HG02943 (cell line): ENCODE results near the gene LAMA5.

Experiments used
- ATAC-seq: cut with Tn5 transposase; IDR thresholded peaks from one replicate; pipeline ENCODE4 v1.9.1; 2021; ENCODE audit warnings: mild to moderate bottlenecking, low read depth, moderate library complexity; ENCODE audit not compliant: unreplicated experiment

The LAMA5 gene

DNA sequence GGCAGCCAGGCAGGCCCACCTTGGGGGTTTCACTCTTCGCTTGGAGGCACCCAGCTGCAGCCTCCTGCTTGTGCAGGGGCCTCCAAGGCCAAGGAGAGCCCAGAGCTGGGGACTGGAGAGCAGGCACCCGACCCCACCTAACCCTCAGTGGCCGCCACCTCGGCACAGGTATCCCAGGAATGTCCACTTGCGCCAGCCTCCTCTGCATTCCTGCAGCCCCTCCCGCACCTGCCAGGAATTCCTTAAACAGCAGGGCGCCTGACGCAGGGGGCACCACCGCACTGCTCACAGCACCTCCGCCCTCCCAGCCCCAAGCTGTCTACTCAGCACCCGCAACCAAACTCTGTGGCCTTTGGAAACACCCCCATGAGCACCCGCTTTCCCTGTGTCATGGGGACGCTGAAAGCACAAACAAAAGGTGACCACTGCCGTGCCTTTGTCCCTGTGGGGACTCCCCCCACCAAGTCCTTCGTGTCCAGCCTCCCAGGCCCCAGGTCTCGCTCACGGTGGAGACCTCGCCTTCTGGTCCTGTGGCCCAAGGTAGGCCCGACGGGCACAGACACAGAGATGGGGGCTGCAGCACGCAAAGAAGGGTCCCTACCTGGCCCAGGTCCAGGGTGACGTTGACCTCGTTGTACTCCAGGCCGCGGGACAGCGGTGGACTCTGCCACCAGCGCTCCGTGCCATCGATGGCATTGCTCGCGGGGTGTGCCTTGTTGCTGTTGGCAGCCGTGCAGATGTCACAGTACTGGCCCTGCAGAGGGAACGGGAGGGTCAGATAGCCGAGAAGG is 5.1 kb downstream of the LAMA5 start:
- ATAC-seq: no peak

DNA sequence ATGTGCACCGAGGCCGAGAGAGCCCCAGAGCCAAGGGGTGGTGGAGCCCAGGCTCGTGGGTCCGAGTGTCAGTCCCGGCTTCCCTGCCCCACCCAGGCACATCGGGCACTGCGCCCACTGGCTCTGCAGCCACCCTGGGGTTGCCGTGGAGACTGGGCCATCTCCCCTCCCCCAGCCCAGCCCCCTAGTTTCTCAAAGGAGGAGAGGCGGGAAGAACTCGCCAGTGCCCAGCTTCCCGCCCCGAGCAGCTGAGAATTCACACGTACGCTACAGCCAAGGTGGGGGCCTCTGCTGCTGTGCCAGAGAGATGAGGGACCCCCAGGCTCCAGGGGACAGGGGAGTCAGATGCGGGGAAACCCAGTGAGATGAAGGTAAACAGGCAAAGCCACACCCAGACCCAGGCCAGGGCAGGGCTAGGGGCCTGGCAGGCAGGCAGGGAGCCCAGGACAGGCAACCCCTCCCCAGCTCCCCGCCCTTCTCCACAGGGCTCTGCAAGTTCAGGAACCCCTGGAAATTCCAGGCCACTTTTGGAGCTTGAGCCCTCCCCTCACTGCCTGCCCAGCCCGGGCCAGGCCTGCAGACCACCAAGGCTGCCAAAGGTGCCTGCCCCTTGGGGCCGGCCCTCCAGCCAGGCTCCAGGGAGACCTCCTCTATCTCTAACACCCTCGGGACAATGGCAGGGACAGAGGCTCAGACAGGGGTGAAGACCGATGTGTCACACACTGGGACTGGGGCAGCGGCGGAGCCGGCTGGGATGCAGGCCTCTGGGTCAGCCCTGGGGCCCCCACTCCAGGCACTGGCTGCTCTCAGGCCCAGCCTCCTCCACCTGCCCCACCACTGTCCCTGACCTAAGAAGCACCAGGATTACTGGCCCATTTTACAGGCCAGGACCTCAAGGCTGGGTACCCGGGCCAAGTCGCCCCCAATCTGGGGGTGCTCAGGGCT is 6.0 kb downstream of the LAMA5 start:
- ATAC-seq: no peak

DNA sequence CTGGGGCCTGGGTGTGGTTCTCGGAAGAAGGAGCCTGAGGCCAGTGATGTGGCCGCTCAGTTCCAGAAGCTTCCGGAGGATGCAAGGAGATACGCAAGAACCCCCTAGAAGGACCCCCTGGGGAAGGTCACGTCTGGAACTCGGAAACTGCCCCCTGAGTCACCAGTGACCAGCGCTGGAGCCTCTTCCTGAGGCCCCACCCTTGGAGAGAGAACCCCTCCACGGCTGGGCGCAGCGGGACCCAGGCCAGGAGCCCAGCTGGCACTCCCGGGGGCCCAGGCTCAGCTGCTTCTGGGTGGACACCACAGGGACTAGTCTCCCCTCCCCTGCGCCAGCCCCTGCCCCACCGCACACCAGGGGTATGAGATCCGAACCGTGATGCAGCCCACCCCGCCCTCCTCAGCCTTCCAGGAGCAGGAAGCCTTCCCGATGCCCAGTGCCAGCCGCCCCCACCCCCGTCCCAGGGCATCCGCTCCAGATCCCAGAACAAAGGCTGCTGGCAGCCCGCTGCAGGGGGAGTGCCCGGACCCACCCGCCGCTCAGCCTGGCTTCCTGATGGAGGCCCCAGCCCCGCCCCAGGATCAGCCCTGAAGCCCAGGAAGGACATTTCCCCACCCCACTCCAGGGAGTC is 7.5 kb downstream of the LAMA5 start:
- ATAC-seq: no peak

DNA sequence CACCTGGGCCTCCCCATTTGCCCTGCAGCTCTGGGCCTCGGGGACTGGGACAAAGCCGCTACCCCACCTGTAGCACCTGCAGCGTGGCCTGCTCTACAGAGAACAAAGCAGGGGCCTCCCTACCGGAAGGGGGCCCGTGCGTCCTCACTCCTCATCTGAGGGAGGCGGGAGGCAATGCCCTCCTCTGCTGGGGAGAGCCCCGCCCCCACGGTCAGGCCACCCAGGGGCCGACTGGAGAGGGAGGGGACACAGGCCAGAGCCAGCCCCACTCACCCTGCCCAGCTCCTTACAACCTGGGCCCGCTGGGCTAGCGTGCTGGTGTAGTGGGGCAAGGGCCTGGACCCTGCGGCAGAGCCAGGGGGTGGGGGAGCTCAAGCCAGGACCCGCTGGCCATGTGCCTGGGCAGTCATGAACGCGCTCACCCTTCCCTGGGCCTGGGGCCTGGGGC is 8.0 kb downstream of the LAMA5 start:
- no peak for ATAC-seq

DNA sequence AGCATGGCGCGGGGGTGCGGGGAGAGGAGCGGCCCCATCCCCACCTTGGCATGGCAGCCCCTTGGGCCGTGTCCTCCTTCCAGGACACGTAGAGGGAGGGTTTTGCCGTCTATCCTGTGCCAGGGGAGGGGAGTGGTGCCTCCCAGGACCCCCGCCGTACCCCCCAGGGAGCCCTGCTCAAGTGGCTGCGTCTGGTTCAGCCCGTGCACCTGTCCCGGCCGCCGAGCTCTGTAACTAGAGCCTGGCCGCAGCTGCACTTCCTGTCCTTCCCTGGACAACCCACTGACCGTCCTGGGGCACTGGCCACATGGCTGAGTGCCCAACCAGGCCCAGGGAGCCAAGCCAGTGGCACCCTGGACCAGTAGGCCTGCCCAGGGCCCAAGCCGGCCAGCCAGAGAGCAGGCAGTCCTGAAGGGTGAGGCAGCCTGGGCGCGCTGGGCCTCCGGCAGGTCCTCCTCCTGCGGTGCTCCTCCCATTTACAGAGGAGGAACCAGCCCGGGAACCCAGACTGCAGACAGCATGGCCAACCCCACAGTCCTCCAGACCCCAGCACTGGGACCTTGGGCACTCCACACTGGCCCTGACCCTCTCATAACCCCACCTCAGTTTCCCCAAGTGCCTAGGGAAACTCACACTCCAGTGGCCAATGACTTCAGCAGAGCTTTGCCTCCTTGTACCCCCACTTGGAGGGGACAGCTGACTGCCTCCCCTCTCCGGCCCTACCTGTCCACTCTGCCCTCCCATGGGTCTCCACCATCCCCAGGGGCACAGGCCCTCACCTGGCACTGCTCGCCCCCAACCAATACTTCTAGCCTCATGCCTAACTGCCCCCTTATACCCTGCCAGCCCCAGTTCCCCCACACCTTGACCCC is 8.7 kb downstream of the LAMA5 start:
- ATAC-seq: no peak

DNA sequence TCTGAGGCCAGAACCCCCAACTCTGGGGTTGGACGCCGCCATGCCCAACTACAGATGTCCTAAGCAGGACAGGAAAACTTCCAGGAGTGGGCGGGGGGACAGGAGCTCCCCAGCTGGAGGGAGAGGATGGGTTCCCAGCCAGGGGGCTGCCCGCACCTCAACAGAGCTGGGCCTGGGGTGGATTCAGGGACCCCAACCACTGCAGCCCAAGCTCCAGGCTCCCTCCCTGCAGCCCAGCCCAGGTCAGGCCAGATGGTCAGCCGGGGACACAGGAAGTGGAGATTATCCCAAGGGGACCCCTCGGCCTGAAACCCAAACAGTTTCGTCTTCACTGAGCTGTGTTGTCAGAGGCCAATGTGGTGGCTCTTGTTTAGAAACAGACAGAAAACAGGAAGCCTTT is 9.4 kb downstream of the LAMA5 start:
- ATAC-seq: no peak

DNA sequence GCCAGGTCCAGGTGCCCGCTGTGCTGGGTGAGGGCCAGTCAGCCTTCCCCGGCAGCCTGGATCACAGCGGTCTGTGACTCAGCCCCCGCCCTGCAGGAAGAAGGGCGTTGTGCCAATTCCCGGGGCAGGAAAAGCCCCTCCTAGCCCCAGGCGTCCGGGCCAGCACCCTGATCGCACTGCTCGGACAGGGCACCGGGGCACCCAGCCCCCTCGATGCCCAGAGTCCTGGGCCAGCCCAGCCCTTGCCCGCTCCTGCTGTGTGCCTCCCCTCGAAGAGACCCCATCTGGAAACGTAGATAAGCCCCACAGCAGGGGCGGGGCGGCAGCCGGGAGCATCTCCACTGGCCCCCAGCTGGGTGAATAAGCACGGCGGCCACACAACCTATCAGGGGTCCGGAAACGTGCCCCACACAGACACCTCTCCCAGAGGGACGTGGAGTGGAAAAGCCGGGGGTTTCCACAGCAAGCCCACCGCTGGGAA is 9.9 kb downstream of the LAMA5 start:
- no peak for ATAC-seq

DNA sequence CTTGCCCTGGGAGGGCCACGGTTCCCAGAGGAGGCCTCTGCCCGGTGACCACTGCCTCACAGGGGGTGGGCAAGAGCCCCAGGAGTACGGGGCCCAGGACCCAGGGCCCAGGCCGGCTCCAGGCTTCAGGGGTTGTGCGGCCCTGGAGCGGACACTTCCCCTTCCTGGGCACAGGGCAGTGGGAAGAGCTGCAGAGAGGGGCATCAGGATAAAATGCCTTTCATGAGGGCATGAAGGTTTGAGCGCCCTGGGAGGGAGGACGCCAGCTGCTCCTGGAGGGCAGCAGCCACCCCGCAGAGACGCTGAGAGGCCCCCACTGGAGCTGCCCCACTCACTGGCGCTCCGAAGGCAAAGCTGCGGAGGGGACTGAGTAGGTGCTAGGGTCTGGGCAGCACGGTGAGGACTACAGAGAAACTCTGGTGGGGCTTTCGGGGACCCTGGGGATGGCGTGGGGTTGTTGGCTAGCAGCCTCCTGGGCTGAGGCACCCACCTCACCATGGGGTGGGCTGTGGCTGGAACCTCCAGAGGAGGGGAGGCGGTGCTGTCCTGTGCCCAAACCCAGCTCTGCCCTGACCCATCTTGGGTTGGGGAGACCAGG is 10.4 kb downstream of the LAMA5 start:
- ATAC-seq: no peak

DNA sequence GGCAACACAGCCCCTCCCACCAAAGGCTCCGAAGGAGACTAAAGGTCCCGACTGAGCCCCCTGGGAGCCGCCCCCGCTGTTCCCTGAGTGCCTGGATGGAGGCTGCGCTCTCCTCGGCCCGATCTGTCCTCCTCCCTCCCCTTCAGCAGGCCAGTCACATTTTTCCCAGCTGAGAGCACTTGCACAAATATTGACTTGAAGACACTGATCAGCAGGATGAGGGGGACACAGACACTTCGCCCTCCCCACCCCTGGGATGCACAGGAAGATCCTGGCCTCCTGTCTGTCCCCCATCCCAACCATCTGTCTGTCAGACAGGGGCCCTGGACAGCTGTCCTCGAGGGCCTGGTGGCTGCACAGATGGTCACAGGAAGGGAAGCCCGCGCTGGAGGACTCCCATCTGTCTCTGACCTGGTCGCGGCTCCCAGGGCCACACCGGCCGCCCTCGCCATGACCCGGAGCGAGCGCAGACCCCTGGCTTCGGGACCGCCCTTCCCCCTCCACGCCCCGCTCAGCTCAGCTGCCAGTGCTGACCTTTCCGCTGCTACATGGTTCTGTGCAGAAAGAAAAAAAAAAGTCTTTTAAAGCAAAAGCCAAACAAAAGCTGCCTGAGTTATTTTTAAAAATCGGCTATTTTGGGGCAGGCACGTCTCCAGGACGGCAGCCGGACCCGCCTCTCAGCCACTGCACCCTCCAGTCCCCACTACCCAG is 11.1 kb downstream of the LAMA5 start:
- ATAC-seq: no peak

DNA sequence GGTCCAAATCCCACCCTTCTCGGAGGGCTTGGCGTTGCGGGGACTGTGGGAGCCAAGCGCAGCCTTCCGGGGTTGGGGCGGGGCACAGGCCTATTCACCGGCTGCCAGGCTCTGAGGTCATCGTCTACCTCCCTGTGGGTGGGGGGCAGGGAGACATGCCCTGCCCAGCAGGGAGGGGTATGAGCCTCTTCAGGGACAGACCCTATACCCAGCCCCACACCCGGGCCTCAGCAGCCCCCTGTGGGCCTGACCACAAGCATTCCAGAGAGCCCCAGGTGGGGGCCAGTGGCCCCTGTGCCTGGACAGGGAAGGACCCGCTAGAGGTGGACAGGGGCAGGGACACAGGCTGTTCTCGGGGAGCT is 11.6 kb downstream of the LAMA5 start:
- ATAC-seq: no peak

DNA sequence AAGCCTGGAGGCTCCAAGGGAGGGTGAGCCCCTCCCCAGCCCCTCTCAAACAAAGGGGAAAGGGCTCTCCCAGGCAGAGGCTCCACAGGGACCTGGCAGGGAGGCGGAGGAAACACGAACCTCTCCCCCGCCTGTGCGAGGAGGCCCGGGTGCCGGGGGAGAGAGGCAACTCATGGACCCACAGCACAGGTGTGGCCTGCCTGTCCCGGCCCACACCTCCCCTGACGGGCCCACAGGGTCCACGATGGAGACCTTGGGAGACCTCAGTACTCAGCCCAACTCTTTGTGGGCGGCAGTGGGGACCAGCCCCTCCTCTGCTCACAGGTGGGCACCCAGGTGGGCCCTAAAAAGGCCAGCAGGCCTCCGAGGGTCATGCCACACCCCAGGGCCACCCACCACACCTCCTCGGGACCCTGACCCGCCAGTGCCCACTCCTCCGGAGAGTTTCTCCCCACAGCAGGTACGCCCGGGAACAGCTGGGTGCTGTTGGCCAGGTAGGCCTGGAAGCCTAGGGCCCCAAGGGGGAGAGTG is 12.2 kb downstream of the LAMA5 start:
- ATAC-seq: no peak

DNA sequence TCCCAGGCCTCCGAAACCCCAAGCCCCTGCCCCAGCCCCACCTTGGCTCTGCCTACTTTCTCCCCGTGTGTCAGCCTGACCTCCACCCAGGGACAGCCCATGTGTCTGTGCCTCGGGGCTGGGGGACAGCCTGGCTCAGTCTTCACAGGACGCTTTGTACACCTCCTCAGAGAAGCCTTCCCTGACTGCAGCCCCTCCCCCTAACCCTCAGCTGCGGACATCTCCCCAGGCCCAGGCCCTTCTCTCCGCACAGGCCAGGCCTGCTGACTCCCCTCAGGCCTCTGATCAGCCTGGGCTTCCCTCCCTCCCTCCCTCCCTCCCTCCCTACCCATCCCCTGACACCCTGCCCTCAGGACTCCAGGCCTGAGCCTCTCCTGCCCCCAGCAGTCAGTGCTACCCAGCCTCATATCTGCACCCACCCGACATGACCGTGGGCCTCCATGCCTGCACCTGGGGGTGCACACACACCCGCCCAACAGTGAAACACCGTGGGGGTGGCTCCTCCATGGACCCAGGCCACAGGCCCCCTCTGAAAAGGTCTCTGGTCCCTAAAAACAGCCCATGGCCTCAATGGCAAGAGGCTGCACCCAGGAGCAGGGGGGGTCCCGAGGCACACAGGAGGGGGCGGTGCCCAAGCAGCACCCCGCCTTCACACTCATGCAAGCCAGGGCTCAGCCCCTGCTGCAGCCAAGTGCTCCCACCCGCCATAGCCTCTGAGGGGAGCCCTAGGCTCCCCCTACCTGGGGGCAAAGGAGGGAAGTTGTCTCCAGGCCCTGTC is 12.9 kb downstream of the LAMA5 start:
- ATAC-seq: no peak

DNA sequence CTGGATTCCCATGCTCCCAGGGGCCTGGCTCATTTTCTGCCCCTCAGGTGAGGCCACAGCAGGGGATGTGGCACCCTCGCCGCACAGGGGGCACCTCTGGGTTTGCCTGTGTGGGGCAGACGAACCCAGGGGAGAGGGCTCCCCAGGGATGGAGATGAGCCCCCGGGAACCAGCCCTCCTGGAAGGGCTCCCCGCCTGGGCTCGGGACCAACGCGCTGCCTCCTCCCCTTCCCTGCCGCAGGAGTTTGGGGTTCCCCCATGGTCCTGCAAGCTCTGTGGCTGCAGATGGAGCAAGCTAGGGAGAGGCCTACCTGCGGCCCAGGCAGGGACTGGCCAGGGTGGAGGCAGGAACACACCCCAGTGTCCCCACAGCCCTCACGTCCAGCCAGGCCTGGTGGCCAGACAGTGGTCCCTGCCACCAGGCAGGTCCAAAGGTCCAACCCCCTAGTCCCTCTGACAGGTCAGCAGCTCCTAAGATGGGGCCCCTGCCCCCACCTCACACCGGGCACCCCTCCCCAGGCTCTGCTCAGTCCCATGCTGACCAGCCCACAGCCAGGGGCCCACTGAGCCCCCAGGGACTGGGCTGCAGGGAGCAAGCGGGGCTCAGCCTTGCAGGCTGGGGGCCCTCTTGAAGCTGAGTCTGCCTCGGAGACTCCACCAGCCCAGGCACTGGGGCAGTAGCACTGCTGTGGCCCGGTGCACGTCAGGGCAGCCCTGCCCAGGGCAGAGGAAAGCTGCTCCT is 13.7 kb downstream of the LAMA5 start:
- no peak for ATAC-seq

DNA sequence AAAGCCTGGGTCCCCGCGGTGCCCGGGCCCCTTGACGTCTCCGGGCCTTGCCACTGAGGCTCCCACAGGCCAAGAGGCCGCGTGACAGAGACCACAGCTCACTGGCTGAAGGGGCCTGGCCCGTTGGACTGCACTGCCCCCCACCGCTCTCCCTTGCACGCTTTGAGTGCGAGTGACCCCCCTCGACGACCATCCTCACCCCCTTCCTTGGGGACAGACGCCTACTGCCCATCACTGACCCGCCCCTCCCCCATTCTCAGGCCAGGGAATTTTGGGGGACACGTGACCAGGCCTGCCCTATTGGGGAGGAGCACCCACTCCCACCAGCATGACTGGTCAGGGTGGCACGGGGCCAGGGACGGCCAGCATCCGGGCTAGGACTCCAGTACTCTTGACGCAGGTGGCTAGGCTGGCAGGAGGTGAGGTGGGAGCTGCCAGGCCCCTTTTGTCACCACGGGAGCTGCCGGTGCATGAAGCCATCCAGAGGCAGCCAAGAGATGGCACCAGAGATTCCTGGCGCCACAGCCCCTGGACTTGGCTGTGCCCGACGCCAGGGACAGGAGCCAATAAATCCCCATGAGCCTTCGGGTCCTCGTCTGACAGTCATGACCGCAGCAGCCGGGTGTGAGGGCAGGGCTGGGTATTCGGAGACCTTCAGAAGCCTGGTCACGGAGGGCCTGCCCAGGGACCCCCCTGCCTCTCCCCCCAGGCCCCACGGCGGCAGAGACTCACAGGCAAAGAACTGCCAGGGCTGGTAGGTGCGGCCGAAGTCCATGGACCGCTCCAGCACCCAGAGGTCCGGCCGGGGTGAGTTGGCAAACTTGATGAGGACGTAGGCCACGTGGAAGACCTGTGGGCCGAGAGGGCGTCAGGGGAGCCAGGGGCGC is 14.5 kb downstream of the LAMA5 start:
- ATAC-seq: no peak

DNA sequence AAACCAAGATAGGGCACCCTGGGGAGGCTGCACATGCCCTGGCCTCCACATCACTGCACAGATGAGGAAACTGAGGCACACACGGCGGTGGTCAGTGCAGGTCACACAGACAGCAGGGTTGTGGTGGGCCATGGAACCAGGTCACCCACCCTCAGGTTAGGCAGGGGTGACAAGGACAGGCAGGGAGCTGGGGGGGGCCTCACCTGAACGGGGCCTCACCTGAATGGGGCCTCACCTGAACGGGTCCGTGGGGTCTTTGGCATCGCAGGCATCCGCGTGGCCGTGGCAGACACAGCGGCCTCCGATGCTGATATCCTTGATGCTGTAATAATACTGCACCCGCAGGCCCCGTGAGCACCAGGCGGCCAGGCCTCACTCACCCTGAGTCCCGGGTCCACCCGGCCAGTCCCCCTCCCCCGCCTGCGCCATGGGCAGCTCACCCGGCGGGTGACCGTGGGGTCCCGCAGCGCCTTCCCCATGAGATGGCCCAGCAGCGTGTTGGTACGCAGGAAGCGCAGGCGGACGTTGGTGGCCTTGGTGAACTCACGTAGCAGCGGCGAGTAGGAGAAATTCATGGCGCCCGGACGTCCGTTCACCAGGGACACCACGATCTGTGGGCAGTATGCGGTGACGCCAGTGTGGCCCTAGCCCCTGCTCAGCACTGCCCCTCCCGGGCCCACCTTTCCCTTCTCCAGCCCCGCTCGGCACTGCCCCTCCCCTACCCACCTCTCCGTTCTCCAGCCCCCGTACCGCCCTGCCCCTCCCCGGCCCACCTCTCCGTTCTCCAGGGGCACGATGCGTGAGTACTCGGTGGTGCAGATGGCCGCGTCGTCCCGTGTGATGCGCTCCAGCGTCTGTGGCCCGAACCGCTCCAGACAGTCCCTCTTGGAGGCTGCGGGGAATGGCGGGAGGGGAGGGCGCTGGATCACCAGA is 15.4 kb downstream of the LAMA5 start:
- ATAC-seq: no peak
